ENCODE results near the gene FEM1C. TPM values are rescaled to one million over a fixed set of nuclear protein-coding genes. Genes with fewer than 3 reads are reported as not detected.

FEM1C gene
- total and polyA plus RNA-seq, 2 donors from 2014 or later: 4.3 to 18.6 TPM

- Histone ChIP-seq H3K4me1 (ENCODE audit: control insufficient read depth in 2 of 3, insufficient read depth in 2 of 3, low read depth in 1 of 3, low read length in 3 of 3) (no peaks in the 10 kb centered on the region), H3K27me3 (ENCODE audit: control insufficient read depth, insufficient read depth, low read length) (no peaks in the 10 kb centered on the region), H3K9me3 (ENCODE audit: control insufficient read depth in 2 of 3, insufficient read depth in 1 of 3, low read length in 3 of 3) (no peaks in the 10 kb centered on the region), H3K4me3 (ENCODE audit: low read length in 3 of 3) (no peak overlapping the region), H3K27ac (ENCODE audit: low read depth in 2 of 2, low read length in 2 of 2) (no peak overlapping the region), H3K9ac (ENCODE audit: low read length in 3 of 3) (no peak overlapping the region), H3K36me3 (ENCODE audit: control insufficient read depth in 2 of 3, insufficient read depth in 3 of 3, low read length in 3 of 3) (peaks cover 0 to 6% (median 0%) of the 10 kb centered on the region in 3 donors)
- TF ChIP-seq, protein P1, sequence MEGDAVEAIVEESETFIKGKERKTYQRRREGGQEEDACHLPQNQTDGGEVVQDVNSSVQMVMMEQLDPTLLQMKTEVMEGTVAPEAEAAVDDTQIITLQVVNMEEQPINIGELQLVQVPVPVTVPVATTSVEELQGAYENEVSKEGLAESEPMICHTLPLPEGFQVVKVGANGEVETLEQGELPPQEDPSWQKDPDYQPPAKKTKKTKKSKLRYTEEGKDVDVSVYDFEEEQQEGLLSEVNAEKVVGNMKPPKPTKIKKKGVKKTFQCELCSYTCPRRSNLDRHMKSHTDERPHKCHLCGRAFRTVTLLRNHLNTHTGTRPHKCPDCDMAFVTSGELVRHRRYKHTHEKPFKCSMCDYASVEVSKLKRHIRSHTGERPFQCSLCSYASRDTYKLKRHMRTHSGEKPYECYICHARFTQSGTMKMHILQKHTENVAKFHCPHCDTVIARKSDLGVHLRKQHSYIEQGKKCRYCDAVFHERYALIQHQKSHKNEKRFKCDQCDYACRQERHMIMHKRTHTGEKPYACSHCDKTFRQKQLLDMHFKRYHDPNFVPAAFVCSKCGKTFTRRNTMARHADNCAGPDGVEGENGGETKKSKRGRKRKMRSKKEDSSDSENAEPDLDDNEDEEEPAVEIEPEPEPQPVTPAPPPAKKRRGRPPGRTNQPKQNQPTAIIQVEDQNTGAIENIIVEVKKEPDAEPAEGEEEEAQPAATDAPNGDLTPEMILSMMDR (IDR thresholded peaks at IDR 0.05; ENCODE audit: borderline replicate concordance, extremely low read depth, insufficient read depth): no peak
- DNase-seq (no peak), FAIRE-seq (no peak)
- intact Hi-C loops (cut with DNase I): loop anchor here (5.0 kb wide), 1 partner anchor 271 kb away; no protein-coding TSS in a partner anchor
Measured at GRCh38 chr5:115583474-115583873, 38.9 kb upstream of the FEM1C start.

DNA sequence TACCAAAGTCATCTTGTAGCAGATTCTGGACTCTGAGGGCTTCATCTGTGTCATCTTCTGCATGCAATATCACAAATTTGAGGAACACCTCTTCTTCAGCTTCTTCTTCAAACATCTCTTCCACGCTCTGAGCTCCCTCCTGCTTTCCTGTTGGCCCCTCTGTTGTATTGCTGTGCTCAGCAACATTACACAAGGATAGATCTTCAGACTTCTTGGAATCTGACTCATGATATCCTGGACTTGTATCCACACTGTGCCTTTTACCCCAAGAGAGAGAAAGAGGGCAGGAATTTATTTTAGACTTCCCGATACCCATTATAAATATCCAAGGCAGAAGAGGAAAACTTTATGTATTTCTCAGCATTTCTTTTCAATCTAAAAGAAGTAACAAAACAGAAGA lies 36.4 kb upstream of the FEM1C start:
- Histone ChIP-seq H3K27ac (ENCODE audit: low read depth in 2 of 2, low read length in 2 of 2) (no peak overlapping the region), H3K9me3 (ENCODE audit: control insufficient read depth in 2 of 3, insufficient read depth in 1 of 3, low read length in 3 of 3) (no peaks in the 10 kb centered on the region), H3K9ac (ENCODE audit: low read length in 3 of 3) (no peak overlapping the region), H3K4me3 (ENCODE audit: low read length in 3 of 3) (no peak overlapping the region), H3K27me3 (ENCODE audit: control insufficient read depth, insufficient read depth, low read length) (no peaks in the 10 kb centered on the region), H3K4me1 (ENCODE audit: control insufficient read depth in 2 of 3, insufficient read depth in 2 of 3, low read depth in 1 of 3, low read length in 3 of 3) (no peaks in the 10 kb centered on the region), H3K36me3 (ENCODE audit: control insufficient read depth in 2 of 3, insufficient read depth in 3 of 3, low read length in 3 of 3) (peaks cover 0 to 6% (median 0%) of the 10 kb centered on the region in 3 donors)
- FAIRE-seq: no peak
- TF ChIP-seq, protein P1 (IDR thresholded peaks at IDR 0.05; ENCODE audit: borderline replicate concordance, extremely low read depth, insufficient read depth): no peak
- intact Hi-C loops (cut with DNase I): loop anchor here (5.0 kb wide), 1 partner anchor 269 kb away; no protein-coding TSS in a partner anchor
- no peak for DNase-seq

DNA sequence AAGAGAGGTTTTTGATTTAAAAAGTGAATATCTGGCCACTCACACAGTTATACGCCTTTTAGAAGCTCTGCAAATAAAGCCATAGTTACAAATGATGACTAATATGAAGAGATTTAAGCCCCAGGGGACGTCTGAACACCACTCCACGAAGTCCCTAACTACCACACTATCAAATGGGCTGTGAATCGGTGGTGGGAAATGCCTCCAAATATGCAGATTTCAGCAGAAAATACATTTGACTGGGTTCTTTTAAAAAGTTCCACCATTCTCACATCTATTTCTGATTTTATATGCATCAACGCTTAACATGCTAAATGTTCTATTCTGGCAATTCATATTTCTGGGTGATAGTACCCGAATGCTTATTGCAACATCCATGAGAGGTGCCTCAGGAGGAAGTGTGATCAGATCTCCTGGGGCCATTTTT lies 35.2 kb upstream of the FEM1C start:
- FAIRE-seq (no peak), DNase-seq (no peak)
- H3K9me3 ChIP-seq (ENCODE audit: control insufficient read depth in 2 of 3, insufficient read depth in 1 of 3, low read length in 3 of 3): no peaks in the 10 kb centered on the region
- H3K27ac ChIP-seq (ENCODE audit: low read depth in 2 of 2, low read length in 2 of 2): no peak overlapping the region
- intact Hi-C loops (cut with DNase I): loop anchor here (5.0 kb wide), 1 partner anchor 267 kb away; no protein-coding TSS in a partner anchor
- no peak overlapping the region for H3K4me3 ChIP-seq (ENCODE audit: low read length in 3 of 3)
- TF ChIP-seq, protein P1 (IDR thresholded peaks at IDR 0.05; ENCODE audit: borderline replicate concordance, extremely low read depth, insufficient read depth): no peak
- peaks cover 0 to 6% (median 0%) of the 10 kb centered on the region in 3 donors for H3K36me3 ChIP-seq (ENCODE audit: control insufficient read depth in 2 of 3, insufficient read depth in 3 of 3, low read length in 3 of 3)
- H3K9ac ChIP-seq (ENCODE audit: low read length in 3 of 3): no peak overlapping the region
- no peaks in the 10 kb centered on the region for H3K27me3 ChIP-seq (ENCODE audit: control insufficient read depth, insufficient read depth, low read length)
- no peaks in the 10 kb centered on the region for H3K4me1 ChIP-seq (ENCODE audit: control insufficient read depth in 2 of 3, insufficient read depth in 2 of 3, low read depth in 1 of 3, low read length in 3 of 3)

DNA sequence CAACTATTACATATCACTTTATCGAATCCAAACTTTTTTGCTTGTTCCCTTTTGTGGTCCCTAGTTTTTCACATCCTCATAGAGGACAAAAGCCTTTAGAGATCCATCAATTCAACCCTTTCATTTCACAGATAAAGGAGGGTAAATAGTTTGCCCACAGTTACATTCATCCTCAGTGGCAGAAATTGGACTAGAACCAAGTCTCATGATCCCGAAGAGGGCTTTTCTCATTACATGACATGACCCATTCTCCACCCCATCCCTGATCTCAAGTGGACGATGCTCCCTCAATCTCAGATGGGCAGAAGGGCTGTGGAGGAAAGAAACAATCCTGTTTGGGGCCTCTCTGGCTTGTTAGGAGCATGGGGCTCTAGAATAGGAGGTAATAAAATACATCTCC lies 34.6 kb upstream of the FEM1C start:
- H3K9ac ChIP-seq (ENCODE audit: low read length in 3 of 3): no peak overlapping the region
- TF ChIP-seq, protein P1 (IDR thresholded peaks at IDR 0.05; ENCODE audit: borderline replicate concordance, extremely low read depth, insufficient read depth): no peak
- H3K36me3 ChIP-seq (ENCODE audit: control insufficient read depth in 2 of 3, insufficient read depth in 3 of 3, low read length in 3 of 3): peaks cover 0 to 6% (median 0%) of the 10 kb centered on the region in 3 donors
- H3K4me3 ChIP-seq (ENCODE audit: low read length in 3 of 3): no peak overlapping the region
- intact Hi-C loops (cut with DNase I): no loop called here
- no peaks in the 10 kb centered on the region for H3K27me3 ChIP-seq (ENCODE audit: control insufficient read depth, insufficient read depth, low read length)
- no peaks in the 10 kb centered on the region for H3K9me3 ChIP-seq (ENCODE audit: control insufficient read depth in 2 of 3, insufficient read depth in 1 of 3, low read length in 3 of 3)
- FAIRE-seq (no peak), DNase-seq (no peak)
- H3K27ac ChIP-seq (ENCODE audit: low read depth in 2 of 2, low read length in 2 of 2): no peak overlapping the region
- no peaks in the 10 kb centered on the region for H3K4me1 ChIP-seq (ENCODE audit: control insufficient read depth in 2 of 3, insufficient read depth in 2 of 3, low read depth in 1 of 3, low read length in 3 of 3)
